ENCODE data around the gene MOB2.

DNA sequence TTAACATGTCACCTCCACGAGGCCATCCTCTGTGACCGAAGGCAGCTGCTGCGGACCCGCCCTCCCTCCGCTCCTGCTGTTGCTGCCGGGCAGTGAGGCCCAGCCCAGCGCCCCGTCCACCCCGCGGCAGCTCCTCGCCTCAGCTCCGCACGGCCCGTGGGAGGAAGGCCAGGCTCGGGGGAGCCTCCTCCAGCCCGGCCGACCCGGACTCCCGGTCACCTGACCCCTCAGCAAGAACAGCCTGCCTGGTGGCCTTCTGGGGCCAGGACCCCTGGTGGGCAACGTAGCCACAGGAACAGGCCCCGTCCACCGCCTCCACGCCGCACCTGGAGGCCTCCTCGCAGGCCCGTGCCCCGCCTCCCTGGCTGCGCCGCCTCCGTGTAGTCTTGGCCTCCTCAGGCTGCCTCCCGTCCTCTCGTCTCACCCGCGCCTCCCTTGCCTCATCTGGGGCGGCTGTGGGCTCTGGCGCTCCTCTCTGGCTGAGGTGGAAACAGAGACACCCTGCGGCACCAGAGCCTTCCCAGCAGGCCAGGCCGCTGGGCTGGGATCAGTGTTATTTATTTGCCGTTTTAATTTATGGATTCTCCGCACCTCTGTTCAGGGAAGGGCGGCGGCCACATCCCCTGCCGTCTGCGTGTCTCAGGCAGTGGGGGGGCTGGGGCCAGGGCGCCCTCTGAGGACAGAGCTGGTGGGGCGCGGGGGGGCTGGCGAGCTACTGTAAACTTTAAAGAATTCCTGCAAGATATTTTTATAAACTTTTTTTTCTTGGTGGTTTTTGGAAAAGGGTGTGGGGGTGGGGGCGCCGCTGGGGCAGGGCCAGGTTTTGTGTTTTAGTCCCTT, 25.4 kb downstream of the MOB2 start:
- TF ChIP-seq ZFP3 (CRISPR knock-in tag; IDR thresholded peaks at IDR 0.05) (no peak), PPARA (CRISPR knock-in tag; IDR thresholded peaks at IDR 0.05; ENCODE audit: borderline replicate concordance) (no peak), ZNF70 (CRISPR knock-in tag; IDR thresholded peaks at IDR 0.05) (no peak), ZFP30 (CRISPR knock-in tag; IDR thresholded peaks at IDR 0.05) (no peak), ZNF8 (CRISPR knock-in tag; IDR thresholded peaks at IDR 0.05) (no peak), OSR1 (CRISPR knock-in tag; IDR thresholded peaks at IDR 0.05) (no peak), ESRRG (CRISPR knock-in tag; IDR thresholded peaks at IDR 0.05) (no peak), BACH2 (CRISPR knock-in tag; IDR thresholded peaks at IDR 0.05; ENCODE audit: borderline replicate concordance) (no peak)
- TF ChIP-seq, protein P1, sequence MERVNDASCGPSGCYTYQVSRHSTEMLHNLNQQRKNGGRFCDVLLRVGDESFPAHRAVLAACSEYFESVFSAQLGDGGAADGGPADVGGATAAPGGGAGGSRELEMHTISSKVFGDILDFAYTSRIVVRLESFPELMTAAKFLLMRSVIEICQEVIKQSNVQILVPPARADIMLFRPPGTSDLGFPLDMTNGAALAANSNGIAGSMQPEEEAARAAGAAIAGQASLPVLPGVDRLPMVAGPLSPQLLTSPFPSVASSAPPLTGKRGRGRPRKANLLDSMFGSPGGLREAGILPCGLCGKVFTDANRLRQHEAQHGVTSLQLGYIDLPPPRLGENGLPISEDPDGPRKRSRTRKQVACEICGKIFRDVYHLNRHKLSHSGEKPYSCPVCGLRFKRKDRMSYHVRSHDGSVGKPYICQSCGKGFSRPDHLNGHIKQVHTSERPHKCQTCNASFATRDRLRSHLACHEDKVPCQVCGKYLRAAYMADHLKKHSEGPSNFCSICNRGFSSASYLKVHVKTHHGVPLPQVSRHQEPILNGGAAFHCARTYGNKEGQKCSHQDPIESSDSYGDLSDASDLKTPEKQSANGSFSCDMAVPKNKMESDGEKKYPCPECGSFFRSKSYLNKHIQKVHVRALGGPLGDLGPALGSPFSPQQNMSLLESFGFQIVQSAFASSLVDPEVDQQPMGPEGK (CRISPR knock-in tag; IDR thresholded peaks at IDR 0.05; ENCODE audit: borderline replicate concordance) = no peak
- TF ChIP-seq, protein P2, sequence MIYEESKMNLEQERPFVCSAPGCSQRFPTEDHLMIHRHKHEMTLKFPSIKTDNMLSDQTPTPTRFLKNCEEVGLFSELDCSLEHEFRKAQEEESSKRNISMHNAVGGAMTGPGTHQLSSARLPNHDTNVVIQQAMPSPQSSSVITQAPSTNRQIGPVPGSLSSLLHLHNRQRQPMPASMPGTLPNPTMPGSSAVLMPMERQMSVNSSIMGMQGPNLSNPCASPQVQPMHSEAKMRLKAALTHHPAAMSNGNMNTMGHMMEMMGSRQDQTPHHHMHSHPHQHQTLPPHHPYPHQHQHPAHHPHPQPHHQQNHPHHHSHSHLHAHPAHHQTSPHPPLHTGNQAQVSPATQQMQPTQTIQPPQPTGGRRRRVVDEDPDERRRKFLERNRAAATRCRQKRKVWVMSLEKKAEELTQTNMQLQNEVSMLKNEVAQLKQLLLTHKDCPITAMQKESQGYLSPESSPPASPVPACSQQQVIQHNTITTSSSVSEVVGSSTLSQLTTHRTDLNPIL (CRISPR knock-in tag; IDR thresholded peaks at IDR 0.05; ENCODE audit: low read depth) = no peak
